K562 (cell line): ENCODE measurements around the gene HRCT1.

ENCODE experiments used
- CREB1 ChIP-seq, 2 experiments: sonication (generic) in 1 of 2; formaldehyde crosslinking in 1 of 2; IDR thresholded peaks; 2 replicates each; pipeline versions ENCODE4 v1.6.1 to v1.8.0; 2012 to 2022; ENCODE audit warnings: inconsistent platforms in 1 of 2, mild to moderate bottlenecking in 1 of 2, missing genetic modification reagents in 1 of 2, moderate library complexity in 1 of 2
- EP300 ChIP-seq: IDR thresholded peaks from 2 replicates; pipeline ENCODE4 v1.6.1; 2012; ENCODE audit warnings: low read length, improper control_type of control experiment
- KAT7 ChIP-seq: sonication (generic); formaldehyde crosslinking; IDR thresholded peaks from 2 replicates; pipeline ENCODE4 v1.8.0; 2022; ENCODE audit warnings: missing genetic modification reagents, mild to moderate bottlenecking, borderline replicate concordance
- KLF16 ChIP-seq: IDR thresholded peaks from 2 replicates; pipeline ENCODE4 v1.6.1; 2016; ENCODE audit warnings: antibody characterized with exemption
- POLR2A ChIP-seq: fragments of 450-650 bp; conservative IDR thresholded peaks from 2 replicates; pipeline ENCODE4 v1.6.1; 2016
- SAFB ChIP-seq: fragments of 200-400 bp; formaldehyde crosslinking; IDR thresholded peaks from 2 replicates; pipeline ENCODE4 v1.6.1; 2017; ENCODE audit warnings: low read depth, low read length, borderline replicate concordance
- SREBF2 ChIP-seq: sonication (generic); formaldehyde crosslinking; IDR thresholded peaks from 2 replicates; pipeline ENCODE4 v1.4.0; 2020; ENCODE audit warnings: mild to moderate bottlenecking, missing genetic modification reagents
- TCF7 ChIP-seq: sonication (generic); IDR thresholded peaks from 2 replicates; pipeline ENCODE4 v1.6.1; 2016; ENCODE audit warnings: antibody characterized with exemption, borderline replicate concordance
- ZNF12 ChIP-seq: sonication (generic); formaldehyde crosslinking; IDR thresholded peaks from 2 replicates; pipeline ENCODE4 v1.4.0; 2020; ENCODE audit warnings: mild to moderate bottlenecking, missing genetic modification reagents
- ZNF408 ChIP-seq: fragments of 250-450 bp; sonication (Bioruptor Pico); IDR thresholded peaks from 2 replicates; pipeline ENCODE4 v1.4.0; 2020; ENCODE audit warnings: low read depth, mild to moderate bottlenecking, moderate library complexity
- TF ChIP-seq, protein P1 (sequence below): sonication (generic); formaldehyde crosslinking; IDR thresholded peaks from 2 replicates; pipeline ENCODE4 v1.8.1; 2022; ENCODE audit warnings: missing genetic modification reagents
- TF ChIP-seq, protein P2 (sequence below): fragments of 450-650 bp; formaldehyde crosslinking; IDR thresholded peaks from 2 replicates; pipeline ENCODE4 v1.4.0; 2022; ENCODE audit warnings: missing genetic modification characterization
- TF ChIP-seq, protein P3 (sequence below), 3 experiments: IDR thresholded peaks in 2 of 3; conservative IDR thresholded peaks in 1 of 3; 2 replicates each; pipeline ENCODE4 v1.5.1; 2011 to 2012; ENCODE audit warnings: low read length in 3 of 3, mild to moderate bottlenecking in 3 of 3, control low read depth in 2 of 3, improper control_type of control experiment in 1 of 3, inconsistent platforms in 1 of 3, low read depth in 1 of 3, mixed read lengths in 1 of 3, moderate library complexity in 1 of 3; ENCODE audit not compliant: insufficient read depth in 2 of 3

DNA sequence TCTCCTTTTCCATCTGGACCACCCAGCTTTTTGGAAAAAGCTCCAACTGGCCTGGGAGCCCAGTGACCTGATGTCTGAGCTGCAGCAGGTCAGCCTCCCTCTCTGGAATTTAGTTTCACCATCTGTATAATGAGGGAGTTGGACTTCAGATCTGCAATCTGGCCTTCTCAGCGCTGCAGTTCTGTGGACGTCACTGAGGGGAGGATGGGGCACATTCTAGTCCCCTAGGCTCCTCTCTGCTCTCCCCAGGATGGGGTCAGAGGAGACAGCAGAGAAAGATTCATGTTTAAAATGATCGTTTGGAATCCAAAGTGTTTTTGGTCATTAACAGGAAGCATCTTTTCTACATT, 46.0 kb upstream of the HRCT1 start:
- TF ChIP-seq, protein P1, sequence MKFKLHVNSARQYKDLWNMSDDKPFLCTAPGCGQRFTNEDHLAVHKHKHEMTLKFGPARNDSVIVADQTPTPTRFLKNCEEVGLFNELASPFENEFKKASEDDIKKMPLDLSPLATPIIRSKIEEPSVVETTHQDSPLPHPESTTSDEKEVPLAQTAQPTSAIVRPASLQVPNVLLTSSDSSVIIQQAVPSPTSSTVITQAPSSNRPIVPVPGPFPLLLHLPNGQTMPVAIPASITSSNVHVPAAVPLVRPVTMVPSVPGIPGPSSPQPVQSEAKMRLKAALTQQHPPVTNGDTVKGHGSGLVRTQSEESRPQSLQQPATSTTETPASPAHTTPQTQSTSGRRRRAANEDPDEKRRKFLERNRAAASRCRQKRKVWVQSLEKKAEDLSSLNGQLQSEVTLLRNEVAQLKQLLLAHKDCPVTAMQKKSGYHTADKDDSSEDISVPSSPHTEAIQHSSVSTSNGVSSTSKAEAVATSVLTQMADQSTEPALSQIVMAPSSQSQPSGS (CRISPR knock-in tag): no peak
- TF ChIP-seq KAT7: no peak
- TF ChIP-seq ZNF12 (CRISPR knock-in tag): no peak
- no peak for TF ChIP-seq CREB1 (IDR thresholded peaks at IDR 0.05)
- TF ChIP-seq CREB1 (CRISPR knock-in tag; IDR thresholded peaks at IDR 0.05): no peak
- TF ChIP-seq, protein P2, sequence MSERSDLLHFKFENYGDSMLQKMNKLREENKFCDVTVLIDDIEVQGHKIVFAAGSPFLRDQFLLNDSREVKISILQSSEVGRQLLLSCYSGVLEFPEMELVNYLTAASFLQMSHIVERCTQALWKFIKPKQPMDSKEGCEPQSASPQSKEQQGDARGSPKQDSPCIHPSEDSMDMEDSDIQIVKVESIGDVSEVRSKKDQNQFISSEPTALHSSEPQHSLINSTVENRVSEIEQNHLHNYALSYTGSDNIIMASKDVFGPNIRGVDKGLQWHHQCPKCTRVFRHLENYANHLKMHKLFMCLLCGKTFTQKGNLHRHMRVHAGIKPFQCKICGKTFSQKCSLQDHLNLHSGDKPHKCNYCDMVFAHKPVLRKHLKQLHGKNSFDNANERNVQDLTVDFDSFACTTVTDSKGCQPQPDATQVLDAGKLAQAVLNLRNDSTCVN (CRISPR knock-in tag): no peak
- TF ChIP-seq POLR2A: no peak
- no peak for TF ChIP-seq ZNF408 (CRISPR knock-in tag)
- no peak for TF ChIP-seq SAFB
- TF ChIP-seq, protein P3, sequence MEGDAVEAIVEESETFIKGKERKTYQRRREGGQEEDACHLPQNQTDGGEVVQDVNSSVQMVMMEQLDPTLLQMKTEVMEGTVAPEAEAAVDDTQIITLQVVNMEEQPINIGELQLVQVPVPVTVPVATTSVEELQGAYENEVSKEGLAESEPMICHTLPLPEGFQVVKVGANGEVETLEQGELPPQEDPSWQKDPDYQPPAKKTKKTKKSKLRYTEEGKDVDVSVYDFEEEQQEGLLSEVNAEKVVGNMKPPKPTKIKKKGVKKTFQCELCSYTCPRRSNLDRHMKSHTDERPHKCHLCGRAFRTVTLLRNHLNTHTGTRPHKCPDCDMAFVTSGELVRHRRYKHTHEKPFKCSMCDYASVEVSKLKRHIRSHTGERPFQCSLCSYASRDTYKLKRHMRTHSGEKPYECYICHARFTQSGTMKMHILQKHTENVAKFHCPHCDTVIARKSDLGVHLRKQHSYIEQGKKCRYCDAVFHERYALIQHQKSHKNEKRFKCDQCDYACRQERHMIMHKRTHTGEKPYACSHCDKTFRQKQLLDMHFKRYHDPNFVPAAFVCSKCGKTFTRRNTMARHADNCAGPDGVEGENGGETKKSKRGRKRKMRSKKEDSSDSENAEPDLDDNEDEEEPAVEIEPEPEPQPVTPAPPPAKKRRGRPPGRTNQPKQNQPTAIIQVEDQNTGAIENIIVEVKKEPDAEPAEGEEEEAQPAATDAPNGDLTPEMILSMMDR (IDR thresholded peaks at IDR 0.05 in 2 of 3, conservative IDR thresholded peaks at IDR 0.05 in 1 of 3; ENCODE audit: insufficient read depth in 2 of 3, low read depth in 1 of 3, low read length in 3 of 3): no peak
- TF ChIP-seq KLF16: no peak
- TF ChIP-seq SREBF2 (CRISPR knock-in tag): no peak
- no peak for TF ChIP-seq TCF7
- TF ChIP-seq EP300: no peak
